Measurements from ENCODE around the gene RELL2. TPM values are rescaled to one million over a fixed set of nuclear protein-coding genes. Genes with fewer than 3 reads are reported as not detected.
A peak's percentile ranks its signal among the peaks of the same experiment; 100 is the strongest.

RELL2 gene
- total RNA-seq, 1 donor, result 5.1 TPM

GRCh38 chr5:141654298-141654697 lies 17.5 kb downstream of the RELL2 start:
- no peak overlapping the region for H2AFZ ChIP-seq (ENCODE audit: low read length)
- no peak for TF ChIP-seq CTCF (IDR thresholded peaks at IDR 0.05; ENCODE audit: extremely low read depth, low read depth, low read length)
- H3K79me2 ChIP-seq (ENCODE audit: insufficient read depth, low read length), result peaks cover 12% of the 10 kb centered on the region
- DNase-seq (ENCODE audit: insufficient read length, low spot score, missing footprints), result peak; percentile 99
- H3K4me2 ChIP-seq (ENCODE audit: insufficient read depth, low read length), result peak overlapping the region; percentile 34
- H3K4me3 ChIP-seq (ENCODE audit: insufficient read depth, low read length), result no peak overlapping the region
- H3K4me1 ChIP-seq (ENCODE audit: insufficient read depth, low read length), result peaks cover 34% of the 10 kb centered on the region
- no peaks in the 10 kb centered on the region for H3K27me3 ChIP-seq (ENCODE audit: insufficient read depth, low read length)
- no peaks in the 10 kb centered on the region for H3K36me3 ChIP-seq (ENCODE audit: insufficient read depth, low read length)
- peak overlapping the region; percentile 72 for H3K27ac ChIP-seq (ENCODE audit: low read depth, low read length)
- no peaks in the 10 kb centered on the region for H3K9me3 ChIP-seq (ENCODE audit: low read depth, low read length)
- no peaks in the 10 kb centered on the region for H4K20me1 ChIP-seq (ENCODE audit: insufficient read depth, low read length)

GRCh38 chr5:141655020-141655419 lies 18.2 kb downstream of the RELL2 start:
- Histone ChIP-seq H3K9me3 (ENCODE audit: low read depth, low read length) (no peaks in the 10 kb centered on the region), H4K20me1 (ENCODE audit: insufficient read depth, low read length) (no peaks in the 10 kb centered on the region), H3K4me1 (ENCODE audit: insufficient read depth, low read length) (peaks cover 34% of the 10 kb centered on the region), H3K27ac (ENCODE audit: low read depth, low read length) (peak overlapping the region; percentile 72), H3K36me3 (ENCODE audit: insufficient read depth, low read length) (no peaks in the 10 kb centered on the region), H3K79me2 (ENCODE audit: insufficient read depth, low read length) (peaks cover 9% of the 10 kb centered on the region), H3K4me2 (ENCODE audit: insufficient read depth, low read length) (no peak overlapping the region), H3K27me3 (ENCODE audit: insufficient read depth, low read length) (no peaks in the 10 kb centered on the region), H3K4me3 (ENCODE audit: insufficient read depth, low read length) (no peak overlapping the region), H2AFZ (ENCODE audit: low read length) (no peak overlapping the region)
- no peak for TF ChIP-seq CTCF (IDR thresholded peaks at IDR 0.05; ENCODE audit: extremely low read depth, low read depth, low read length)
- peak; percentile 44 for DNase-seq (ENCODE audit: insufficient read length, low spot score, missing footprints)

- no peaks in the 10 kb centered on the region for H3K79me2 ChIP-seq (ENCODE audit: insufficient read depth, low read length)
- H3K36me3 ChIP-seq (ENCODE audit: insufficient read depth, low read length), result no peaks in the 10 kb centered on the region
- H3K4me2 ChIP-seq (ENCODE audit: insufficient read depth, low read length), result no peak overlapping the region
- no peak for DNase-seq (ENCODE audit: insufficient read length, low spot score, missing footprints)
- H3K4me3 ChIP-seq (ENCODE audit: insufficient read depth, low read length), result no peak overlapping the region
- H3K27ac ChIP-seq (ENCODE audit: low read depth, low read length), result no peak overlapping the region
- H4K20me1 ChIP-seq (ENCODE audit: insufficient read depth, low read length), result no peaks in the 10 kb centered on the region
- H3K9me3 ChIP-seq (ENCODE audit: low read depth, low read length), result no peaks in the 10 kb centered on the region
- no peaks in the 10 kb centered on the region for H3K27me3 ChIP-seq (ENCODE audit: insufficient read depth, low read length)
- H3K4me1 ChIP-seq (ENCODE audit: insufficient read depth, low read length), result peaks cover 29% of the 10 kb centered on the region
- TF ChIP-seq CTCF (IDR thresholded peaks at IDR 0.05; ENCODE audit: extremely low read depth, low read depth, low read length), result no peak
- no peak overlapping the region for H2AFZ ChIP-seq (ENCODE audit: low read length)
Measured at GRCh38 chr5:141656396-141656795, 19.6 kb downstream of the RELL2 start.

- Histone ChIP-seq H2AFZ (ENCODE audit: low read length) (no peak overlapping the region), H3K36me3 (ENCODE audit: insufficient read depth, low read length) (no peaks in the 10 kb centered on the region), H4K20me1 (ENCODE audit: insufficient read depth, low read length) (no peaks in the 10 kb centered on the region), H3K4me1 (ENCODE audit: insufficient read depth, low read length) (peaks cover 26% of the 10 kb centered on the region), H3K79me2 (ENCODE audit: insufficient read depth, low read length) (no peaks in the 10 kb centered on the region), H3K27ac (ENCODE audit: low read depth, low read length) (peak overlapping the region; percentile 81), H3K9me3 (ENCODE audit: low read depth, low read length) (no peaks in the 10 kb centered on the region), H3K27me3 (ENCODE audit: insufficient read depth, low read length) (no peaks in the 10 kb centered on the region), H3K4me3 (ENCODE audit: insufficient read depth, low read length) (no peak overlapping the region), H3K4me2 (ENCODE audit: insufficient read depth, low read length) (no peak overlapping the region)
- TF ChIP-seq CTCF (IDR thresholded peaks at IDR 0.05; ENCODE audit: extremely low read depth, low read depth, low read length), result no peak
- no peak for DNase-seq (ENCODE audit: insufficient read length, low spot score, missing footprints)
Measured at GRCh38 chr5:141657404-141657803, 20.6 kb downstream of the RELL2 start.
